NCI-H146 treated with DMSO at 0.1 percent for 48 hours (cell line): ENCODE data around the gene CHST11.

ENCODE experiments used
- DNase-seq: peaks from one replicate; lab custom pipeline; 2025; ENCODE audit not compliant: unreplicated experiment; lab: John Stamatoyannopoulos, UW

The CHST11 gene

DNA sequence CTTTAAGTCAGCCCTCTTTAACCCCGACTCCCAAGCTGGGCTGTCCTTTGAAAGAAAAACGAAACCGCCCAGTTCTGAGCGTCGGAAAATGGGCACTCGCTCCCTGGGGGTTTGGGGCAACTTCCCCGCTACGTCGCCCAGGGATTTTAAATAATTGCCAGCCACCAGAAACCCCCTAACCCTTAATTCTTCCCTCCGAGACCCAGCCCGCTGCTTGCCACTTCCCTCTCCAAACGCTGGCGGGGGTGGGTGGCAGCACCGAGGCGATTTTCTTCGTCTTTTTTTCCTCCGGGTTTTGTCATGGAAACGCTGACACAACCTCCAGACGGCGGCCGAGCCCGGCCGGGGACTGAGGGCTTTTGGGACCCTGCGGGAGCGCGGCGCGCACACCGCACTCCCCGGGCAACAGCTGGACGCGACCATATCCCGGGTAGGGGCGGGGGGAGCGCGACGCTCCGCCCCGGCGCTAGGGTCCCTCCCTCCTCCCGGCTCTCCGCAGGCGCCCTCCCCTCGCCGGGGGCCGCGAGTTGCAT lies at the start of gene CHST11:
Gene CHST11 (plus strand): TSS at position 532 of the 533 bp plus-strand sequence.
- peak; percentile 29 for DNase-seq

DNA sequence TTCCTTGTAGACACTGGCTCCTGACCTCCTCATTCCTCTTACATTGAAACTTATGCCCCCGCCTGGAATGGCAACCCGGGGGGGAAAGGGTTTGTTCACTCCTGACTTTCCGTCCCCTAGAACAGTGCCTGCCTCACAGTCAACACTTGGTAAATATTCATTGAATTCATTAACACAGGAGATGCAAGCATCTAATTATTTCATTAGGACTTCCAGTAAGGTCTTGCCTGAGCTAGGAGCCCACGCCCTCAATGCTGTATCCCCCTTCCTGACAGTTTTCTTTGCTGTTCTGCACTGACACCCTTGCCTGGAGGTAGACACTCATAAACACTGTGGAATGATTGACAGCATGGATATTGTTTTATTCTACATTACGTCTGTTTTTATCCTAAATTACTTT lies 49.3 kb upstream of the CHST11 start:
- no peak for DNase-seq

DNA sequence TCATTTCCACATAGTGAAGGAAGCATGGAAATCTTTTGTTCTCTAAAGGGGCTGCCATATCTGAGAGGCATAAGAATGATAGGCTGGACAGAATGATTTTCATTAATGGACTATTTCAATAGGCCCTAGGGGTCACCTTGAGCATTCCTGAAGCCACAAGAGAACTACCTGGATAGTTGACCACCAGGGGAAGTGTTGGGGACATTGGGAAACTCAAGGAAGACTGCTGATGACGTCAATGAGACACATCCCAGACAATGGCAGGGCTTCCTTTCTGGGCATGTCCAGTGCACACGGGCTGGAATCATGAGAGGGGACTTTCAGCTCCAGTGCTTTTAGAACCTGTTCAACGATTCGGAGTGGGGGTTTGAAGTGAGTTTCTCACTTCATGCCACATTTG lies 48.8 kb upstream of the CHST11 start:
- no peak for DNase-seq

DNA sequence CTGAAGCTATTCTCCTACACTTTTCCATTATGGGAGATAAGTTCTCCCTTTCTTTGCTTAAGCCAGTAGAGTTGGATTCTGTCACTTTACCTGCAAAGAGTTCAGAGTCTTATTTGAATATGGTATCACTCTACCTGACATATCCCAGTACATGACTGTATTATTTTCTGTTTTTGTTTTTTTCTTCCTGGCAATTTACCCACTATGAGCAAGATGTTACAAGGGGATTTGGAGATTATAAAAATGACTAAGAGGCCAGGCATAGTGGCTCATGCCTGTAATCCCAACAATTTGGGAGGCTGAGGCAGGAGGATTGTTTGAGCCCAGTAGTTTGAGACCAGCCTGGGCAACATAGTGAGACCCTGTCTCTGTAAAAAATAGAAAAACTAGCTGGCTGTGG lies 46.4 kb upstream of the CHST11 start:
- no peak for DNase-seq

DNA sequence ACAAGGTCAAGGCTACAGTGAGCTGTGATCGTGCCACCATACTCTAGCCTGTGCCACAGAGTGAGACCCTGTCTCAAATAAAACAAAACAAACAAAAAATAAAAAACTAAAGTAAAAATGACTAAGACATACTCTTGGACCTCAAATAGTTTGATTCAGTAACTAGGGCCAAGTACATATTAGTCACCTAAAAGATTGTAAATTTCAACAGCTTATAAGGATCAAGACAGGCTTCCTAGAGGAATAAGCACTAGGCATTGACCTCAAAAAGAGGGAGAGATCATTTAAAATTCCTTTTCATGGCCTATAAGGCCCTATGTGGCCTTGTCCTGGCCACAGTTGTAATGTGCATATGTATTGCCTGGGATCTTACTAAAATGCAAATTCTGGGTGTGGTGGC lies 46.0 kb upstream of the CHST11 start:
- DNase-seq, result no peak

DNA sequence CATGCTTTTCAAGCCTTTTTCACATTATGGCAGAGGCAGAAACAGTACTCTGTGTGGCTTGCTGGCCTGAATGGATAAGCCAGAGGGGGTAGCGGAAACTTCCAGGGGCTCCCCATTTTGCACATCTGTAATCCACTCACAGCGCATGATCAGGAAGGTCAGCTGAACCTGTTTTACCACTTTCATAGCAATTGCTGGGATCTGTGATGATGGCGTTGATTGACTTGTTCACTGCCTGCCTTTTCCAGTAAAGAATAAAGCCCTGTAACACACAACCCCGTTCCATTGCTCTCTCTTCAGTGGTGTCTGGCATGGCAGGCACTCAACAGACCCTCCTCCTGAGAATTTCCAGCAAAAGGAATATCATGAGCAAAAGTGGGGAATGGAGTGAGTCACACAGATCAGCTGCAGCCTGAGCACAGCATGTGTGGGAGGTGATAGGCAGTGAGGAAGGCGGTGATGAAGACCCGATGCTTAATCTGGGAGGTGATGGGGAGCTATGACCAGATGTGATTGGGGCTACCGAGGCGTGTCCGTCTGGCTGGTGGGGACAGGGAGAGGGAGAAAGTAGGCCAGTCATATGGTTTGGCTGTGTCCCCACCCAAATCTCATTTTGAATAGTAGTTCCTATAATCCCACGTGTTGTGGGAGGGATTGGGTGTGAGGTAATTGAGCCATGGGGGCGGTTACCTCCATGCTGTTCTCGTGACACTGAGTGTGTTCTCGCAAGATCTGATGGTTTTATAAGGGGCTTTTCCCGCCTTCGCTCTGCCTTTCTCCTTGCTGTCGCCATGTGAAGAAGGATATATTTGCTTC lies 44.7 kb upstream of the CHST11 start:
- no peak for DNase-seq

DNA sequence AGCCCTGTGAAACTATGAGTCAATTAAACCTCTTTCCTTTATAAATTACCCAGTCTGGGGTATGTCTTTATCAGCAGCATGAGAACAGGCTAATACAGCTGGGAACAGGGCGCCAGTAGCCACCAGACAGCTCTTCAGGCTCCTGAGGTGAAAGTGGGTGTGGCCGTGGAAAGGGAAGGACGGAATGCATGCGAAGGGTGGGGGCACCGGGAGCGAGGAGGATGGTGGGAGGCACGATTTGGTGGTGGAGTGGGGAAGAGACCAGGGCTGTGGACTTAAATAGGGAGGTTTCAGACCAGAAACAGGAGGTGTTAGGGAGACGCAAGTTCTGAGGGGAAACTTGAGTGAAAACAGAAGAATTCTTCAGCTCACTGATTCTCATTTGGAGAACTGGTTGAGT lies 44.1 kb upstream of the CHST11 start:
- no peak for DNase-seq

DNA sequence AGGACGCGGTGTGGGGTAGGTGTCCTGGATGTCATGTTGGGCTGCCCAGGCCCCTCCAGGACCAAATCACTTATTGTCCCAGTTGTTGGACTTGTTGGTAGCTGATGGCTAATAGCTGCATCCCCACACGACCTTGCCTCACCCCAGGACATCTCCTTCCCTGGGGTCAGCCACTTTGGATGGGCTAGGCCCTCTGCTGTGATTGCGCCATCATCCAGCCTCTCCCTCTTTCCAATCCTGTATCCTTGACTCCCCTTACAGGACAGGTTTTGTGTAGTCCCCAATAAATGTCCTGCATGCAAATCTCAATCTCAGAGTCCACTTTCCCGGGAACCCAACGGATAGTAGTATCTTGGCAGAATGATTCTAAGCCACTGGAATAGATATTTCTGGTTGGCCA lies 43.4 kb upstream of the CHST11 start:
- DNase-seq, result no peak

DNA sequence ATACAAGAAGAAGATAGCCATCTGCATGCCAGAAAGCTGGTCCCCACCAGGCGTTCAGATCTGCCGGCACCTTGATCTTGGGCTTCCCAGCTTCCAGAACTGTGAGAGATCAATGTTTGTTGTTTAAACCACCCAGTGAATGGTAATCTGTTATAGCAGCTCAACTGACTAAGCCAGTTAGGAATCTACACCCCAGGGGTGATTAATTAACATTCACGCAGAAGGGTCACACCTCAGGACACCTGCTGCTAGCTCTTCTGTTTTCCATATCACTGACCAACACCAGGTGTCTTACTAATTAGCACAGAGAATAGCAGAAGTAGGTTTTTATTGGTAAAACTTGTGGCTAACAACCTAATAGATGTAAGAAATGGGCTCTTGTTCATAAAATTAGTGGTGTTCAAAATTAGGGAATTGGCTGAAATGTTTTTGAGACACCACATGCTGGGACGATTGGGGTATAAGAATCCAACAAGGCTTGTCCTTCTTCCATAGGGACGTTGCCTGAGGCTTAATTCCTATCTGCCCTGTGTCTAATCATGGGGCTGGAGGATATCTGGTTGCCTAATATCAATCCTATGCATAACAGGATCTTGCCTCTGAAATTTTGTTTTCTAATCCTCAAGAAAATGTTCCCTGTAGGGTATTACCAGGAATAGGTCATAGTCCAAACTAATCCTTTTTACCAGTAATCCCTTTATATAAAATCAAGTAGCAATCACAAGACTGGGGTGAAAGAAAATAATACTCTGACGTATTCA lies 42.0 kb upstream of the CHST11 start:
- DNase-seq, result peak; percentile 88

DNA sequence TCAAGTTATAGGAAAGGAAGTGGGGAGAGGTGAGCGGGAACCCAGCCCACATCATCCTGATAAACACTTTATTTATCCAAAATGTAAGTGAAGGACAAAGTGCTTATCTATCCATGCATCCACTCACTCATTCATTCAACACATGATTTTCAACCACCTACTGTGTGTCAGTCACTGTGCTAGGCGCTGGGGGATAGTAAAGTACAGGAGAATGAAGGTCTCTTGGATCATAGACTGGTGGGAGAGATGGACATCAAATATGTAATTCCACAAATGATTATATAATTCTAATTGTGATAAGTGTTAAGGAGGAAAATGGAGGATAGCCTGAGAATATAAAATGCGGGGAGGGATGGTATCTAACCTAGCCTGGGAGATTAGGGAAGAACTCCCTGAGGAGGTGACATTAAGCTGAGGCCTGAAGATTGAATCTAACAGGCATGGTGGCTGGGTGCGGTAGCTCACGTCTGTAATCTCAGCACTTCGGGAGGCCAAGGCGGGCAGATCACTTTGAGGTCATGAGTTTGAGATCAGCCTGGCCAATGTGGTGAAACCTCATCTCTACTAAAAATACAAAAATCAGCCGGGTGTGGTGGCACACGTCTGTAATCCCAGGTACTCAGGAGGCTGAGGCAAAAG lies 41.3 kb upstream of the CHST11 start:
- DNase-seq, result no peak

DNA sequence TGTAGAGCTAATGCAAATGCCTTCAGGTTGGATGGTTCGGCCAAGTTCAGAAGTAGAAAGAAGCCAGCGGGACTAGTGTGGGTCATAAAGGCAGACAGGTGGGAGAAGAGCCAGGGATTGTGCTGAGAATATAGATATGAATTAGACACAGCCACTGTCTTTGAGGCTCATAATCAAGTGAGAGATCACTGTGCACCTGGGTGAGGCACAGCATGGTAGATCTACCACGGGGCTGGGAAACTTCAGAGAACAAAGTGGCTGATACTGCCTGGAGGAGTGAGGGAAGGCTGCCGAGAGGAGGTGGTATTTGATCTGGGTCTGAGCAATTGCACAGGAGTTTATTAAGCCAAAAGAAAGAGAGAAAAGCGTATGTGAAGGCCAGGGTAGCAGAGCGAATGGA lies 40.6 kb upstream of the CHST11 start:
- DNase-seq, result no peak

DNA sequence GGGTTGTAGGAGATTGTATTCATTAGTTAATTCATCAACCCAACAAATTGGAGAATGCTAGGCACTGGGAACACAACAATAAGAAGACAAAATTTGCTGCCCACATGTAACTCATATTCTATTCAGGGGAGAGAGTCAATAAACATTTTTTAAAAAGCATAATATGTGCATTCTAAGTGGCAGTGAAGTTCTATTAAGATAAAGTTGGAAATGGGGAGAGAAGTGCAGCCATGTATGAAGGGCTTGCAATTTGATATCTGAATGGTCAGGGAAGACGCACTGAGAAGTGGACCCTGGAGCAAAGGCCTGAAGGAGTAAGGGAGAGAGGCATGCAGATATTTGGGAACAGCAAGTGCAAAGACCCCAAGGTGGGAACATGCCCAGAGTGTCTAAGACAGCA lies 40.2 kb upstream of the CHST11 start:
- DNase-seq, result no peak

DNA sequence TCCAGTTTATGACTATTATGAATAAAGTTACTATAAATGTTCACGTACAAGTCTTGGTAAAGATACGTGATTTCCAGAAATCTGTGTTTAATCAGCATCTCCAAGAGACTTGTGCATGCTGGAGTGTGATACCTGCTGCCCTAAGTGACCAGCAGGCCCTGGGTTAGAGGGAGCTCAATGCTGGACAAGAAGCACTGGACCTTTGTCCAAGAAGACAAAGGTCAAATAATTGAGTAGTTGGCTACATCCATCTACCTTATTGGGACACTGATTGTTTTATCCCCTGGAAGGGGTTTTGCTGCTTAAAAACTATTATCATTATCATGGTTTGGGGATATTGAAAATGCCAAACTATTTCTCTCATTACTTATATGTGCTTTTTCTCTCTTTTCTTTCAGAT lies 37.0 kb upstream of the CHST11 start:
- DNase-seq, result no peak

DNA sequence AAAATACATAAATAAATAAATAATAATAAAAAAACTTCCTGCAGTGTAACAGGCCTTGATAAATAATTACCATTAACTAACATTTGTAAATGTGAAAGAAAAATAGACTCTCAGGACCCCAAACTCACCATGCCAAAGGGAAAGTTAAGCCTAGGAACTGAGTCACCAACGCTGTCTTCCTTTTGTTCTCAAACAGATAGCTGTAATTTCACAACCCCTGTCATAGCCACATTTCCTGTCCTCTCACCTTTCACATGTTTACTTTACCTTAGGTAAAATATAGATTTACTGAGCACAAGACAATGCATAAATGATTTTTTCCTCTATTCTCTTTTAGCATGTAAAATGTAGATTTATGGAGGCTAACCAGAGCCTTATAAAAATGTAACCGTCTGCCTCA lies 35.9 kb upstream of the CHST11 start:
- no peak for DNase-seq

DNA sequence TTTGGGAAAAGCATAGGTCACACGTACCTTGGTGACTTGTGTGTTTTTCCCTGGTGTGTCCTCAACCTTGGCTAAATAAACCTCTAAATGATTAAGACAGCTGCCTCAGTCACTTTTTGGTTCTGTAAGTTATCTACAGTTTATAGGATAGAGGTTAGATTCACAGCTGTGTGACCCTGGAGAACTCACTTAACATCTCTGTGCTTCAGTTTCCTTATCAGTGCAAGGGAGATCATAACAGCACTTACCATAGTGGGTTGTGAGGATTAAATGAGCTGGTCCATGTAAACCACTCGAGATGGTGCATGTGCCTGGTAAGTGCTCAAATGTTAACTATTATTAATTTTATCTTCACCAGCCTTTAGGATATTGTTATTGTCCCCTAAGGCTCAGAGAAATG lies 35.4 kb upstream of the CHST11 start:
- DNase-seq, result no peak

DNA sequence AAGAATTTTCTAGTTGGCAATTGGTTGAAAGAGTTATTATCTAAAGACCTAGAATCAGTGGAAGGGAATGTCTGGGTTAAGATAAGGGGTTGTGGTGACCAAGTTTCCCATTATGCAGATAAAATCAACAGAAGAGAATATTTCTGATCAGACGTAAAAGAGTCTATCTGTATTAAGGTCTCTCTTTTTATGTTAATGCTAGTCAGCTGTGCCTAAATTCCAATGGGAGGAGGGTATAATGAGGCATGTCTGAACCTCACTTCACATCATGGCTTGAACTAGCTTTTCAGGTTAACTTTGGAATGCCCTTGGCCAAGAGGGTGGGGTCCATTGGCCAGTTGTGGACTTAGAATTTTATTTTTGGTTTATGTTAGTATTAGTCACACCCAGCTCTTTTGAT lies 34.3 kb upstream of the CHST11 start:
- no peak for DNase-seq

DNA sequence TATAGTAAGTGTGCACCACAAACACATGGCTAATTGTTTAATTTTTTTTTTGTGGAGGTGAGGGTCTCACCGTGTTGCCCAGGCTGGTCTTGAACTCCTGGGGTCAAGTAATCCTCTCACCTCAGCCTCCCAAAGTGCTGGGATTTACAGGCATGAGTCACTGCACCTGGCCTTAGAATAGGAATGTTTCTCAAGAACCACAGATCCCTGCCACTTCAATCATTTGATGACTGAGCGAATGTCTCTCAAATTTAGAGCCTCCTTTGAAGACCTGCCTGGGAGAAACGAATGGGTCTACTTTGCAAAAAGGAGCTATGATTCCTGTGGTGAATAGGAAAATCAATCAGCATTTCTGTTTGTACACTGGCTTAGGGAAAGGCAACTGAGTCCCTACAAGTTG lies 33.5 kb upstream of the CHST11 start:
- DNase-seq, result no peak

DNA sequence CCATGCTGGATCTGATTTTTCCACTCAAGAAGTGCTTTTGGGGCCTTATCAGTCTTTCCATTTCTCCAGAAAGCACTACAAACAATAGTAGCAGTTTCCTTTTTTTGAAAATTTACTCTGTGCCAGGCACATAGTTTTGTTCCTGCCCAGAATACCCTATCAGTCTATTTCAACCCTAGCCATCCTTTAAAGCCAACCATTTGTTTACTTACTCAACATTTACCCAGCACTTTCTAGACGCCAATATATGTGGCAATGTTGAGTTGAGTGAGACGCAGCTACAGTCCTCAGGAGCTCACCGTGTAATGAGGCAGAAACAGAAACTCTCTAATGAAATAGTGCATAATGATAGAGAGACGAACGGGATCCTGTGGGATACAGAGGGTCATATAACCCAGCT lies 32.9 kb upstream of the CHST11 start:
- no peak for DNase-seq

DNA sequence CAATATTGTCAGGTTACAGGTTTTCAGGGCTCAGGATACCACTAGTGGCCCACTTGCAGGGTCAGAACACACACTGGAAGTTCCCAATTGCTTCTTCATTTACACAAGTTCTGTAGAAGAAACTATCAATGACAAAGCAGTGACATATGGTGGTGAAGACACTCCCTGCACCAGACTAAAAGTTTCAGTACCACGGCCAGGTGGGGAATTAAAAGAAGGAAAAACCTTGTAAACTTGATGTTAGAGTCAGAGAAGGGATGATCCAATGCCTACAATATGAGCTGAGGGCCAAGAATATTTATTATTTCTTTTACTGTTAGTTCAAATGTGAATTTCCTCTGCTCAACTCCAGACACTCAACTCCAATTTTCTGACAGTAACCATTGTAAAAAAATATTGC lies 31.8 kb upstream of the CHST11 start:
- no peak for DNase-seq

DNA sequence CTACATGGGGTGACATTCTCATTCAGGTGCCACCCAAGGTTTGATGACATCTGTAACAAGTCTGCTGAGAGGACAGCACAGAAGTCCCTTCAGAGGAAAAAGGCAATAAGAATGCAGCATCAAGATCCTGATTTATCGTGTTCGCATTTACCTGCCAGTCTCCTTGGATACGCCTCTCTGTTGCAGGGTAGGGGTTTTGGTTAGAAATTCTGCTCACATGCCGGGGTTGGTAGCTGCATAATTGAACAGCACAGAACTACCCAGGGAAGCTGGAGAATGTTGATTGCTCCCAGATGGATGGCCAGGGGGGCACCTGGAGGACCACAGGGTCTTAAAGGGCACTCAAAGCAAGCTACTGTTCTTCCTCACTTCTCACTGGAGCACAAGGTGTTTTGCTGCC lies 31.1 kb upstream of the CHST11 start:
- DNase-seq, result no peak

DNA sequence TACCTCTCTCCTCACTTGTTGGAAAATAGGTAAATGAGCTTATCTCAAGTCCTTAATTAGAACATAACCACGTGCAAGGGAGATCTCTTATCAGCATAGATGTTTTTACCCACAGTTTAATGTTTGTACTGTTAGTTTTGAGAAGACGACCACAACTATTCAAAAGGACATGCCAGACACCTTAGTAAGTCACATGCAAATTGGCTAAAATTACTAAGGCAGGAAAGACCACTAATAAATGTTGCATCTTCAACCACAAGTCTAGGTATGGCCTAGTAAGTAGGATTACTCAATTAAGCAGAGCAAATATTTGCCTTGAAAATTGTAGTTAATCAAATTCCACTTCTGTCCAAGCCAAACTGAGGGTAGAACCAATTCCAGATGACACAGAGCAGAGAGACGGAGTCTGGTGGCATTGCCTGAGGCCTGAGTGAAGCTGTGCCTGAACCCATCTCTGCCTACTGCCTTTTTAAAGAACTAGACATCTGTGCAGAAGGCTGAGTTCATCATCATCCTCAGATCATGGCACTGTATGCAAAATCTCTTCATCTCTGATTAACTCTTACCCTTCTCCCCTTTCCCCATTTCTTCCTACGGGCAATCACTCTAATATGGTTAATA lies 29.7 kb upstream of the CHST11 start:
- DNase-seq, result no peak
